Mesenteric fat pad (tissue), 1 donor: ENCODE data around the gene YTHDF1. TPM values are rescaled to one million over a fixed set of nuclear protein-coding genes. Genes with fewer than 3 reads are reported as not detected.
"Not testable (repeated sequence)": the region's sequence is repeated elsewhere in the genome, so short reads cannot be mapped to it uniquely, and the experiment has no call there.

Source experiments
- DNase-seq: peaks from one replicate; pipeline ENCODE4 v3.0.0-alpha.2; 2020; ENCODE audit warnings: low spot score
- microRNA-seq: library from miRNA; unstranded; fragments of <30 nt; microRNA quantifications from one replicate; pipeline ENCODE4 v1.2.0, GENCODE V29; 2020; ENCODE audit warnings: borderline number of aligned reads
- total RNA-seq: library from RNA; stranded (reverse); fragmentation: NEBNext Ultra II Directional; extraction: Animal tissue kit (Norgen Biotek cat#: 25700); gene quantifications from one replicate; pipeline ENCODE4 v1.2.1, GENCODE V29; 2021
- donor health status: DM: yes; HTN: yes; CAD: no.

The YTHDF1 gene
- total RNA-seq, 1 donor from 2014 or later: 33.6 TPM

DNA sequence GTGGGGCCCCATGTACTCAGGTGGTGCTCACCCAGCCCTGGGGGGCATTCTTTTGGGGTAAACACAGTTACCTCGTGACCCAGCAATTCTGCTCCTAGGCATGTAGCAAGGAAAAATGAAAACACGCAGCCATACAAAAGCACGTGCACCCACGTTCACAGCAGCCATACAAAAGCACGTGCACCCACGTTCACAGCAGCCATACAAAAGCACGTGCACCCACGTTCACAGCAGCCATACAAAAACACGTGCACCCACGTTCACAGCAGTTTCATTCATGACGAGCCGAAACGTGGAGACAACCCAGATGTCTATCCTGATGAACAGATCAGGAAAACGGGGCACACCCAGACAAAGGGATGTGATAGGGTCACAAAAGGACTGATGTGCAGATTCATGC is 57.1 kb downstream of the YTHDF1 start:
- DNase-seq: no peak

DNA sequence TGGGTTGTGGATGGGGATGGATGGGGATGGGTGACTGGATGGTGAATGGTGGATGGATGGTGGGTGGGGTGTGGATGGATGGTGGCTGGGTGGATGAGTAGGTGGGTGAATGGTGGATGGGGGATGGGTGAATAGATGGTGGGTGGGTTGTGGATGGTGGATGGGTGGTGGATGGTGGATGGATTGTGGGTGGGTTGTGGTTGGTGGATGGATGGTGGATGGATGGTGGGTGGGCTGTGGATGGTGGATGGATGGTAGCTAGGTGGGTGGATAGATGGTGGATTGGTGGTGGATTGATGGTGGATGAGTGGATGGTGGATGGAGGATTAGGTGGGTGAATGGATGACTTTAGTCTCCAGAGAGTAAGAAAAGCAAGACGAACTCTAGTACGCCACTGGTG is 57.6 kb downstream of the YTHDF1 start:
- DNase-seq: no peak

DNA sequence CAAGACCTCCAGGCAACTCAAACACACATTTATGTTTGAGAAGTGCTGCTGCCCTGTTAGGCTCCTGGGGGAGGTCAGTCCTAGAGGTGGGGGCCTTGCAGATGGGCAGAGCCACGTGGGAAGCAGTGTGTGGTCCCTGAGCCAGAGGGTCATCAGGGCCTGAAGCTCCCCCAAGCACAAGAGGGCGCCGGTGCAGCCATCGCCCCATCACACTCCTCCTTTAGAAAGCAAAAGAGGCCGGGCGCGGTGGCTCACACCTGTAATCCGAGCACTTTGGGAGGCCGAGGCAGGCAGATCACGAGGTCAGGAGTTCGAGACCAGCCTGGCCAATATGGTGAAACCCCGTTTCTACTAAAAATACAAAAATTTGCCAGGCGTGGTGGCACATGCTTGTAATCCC is 58.5 kb downstream of the YTHDF1 start:
- DNase-seq: not testable (repeated sequence)

DNA sequence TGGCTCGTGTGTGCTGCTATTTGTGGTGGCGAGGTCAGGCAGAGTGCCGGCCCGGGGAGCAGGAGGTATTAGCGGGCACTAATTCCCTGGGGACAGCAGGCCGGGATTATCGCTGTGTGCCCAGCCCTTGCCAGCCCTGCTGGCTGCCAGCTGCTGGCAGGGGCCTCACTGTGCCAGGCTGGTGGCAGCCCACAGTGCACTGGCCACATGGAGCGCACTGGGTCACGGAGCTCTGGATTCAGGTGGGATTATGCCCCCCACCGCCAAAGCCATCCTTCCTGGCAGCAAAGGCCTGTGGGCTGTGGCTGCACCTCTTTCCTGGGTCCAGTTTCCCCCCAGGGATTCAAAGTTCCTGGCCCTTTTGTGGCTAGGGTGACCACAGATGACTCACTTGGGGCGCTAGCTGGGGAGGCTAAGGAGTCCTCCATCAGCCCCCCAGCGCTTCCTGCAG is 59.7 kb downstream of the YTHDF1 start:
- no peak for DNase-seq

DNA sequence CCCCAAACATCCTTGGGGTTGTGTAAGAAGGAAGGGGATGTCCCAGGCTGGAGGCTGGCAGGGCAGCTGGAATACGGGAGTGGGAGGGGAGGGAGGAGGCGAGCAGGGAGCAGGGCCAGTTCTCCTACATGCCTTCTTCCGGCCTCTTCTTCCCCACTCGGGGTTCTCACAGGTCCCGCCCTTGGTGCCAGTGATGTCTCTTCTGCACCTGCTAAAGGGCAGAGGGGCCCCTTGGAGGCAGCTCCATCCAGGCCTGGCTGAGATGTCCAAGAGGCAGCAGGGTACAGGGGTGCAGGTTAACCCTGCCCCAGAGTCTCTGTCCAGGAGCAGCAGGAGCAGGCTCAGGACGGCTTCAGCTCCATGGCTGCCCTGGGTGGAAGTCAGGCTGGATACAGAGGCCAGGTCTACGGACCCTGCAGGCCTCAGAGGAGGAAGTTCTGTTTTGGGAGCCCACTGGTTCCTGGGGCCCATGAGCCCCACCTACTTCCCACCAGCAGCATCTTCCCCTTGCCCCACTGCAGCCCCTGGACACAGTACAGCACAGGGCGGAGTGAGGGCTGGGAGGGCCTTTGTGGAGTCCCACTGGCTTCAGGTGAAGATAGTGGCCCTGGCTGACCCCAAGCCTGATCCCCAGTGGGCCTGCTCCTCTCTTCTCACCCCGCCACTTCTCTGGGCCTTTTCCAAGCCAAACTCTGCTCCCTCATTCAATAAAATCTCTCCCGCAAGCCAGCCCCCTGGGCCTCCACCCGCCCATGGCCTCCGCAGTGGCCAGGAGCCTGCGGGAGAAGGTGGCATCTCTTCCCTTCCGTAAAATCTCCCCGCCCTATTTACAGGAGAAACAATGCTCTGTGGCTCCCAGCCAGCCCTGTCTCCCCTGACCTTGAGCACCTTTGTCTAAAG is 60.4 kb downstream of the YTHDF1 start:
- no peak for DNase-seq

DNA sequence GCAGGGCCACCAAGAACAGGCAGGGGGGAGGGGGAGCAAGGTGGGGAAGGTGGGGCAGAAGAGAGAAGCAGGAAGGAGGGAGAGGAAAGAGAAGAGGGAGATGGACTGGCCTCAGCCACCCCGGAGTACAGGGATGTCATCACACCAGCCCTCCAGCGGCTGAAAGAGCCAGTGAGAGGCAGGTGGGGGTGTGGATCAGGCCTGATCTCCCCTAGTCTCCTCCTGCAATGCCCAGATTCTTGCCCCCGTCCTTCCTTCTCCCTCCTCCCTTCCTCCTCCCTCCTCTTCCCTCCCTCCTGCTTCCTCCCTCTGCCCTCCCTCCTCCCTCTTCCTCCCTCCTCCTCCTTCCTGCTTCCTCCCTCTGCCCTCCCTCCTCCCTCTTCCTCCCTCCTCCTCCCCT is 61.5 kb downstream of the YTHDF1 start:
- no peak for DNase-seq

DNA sequence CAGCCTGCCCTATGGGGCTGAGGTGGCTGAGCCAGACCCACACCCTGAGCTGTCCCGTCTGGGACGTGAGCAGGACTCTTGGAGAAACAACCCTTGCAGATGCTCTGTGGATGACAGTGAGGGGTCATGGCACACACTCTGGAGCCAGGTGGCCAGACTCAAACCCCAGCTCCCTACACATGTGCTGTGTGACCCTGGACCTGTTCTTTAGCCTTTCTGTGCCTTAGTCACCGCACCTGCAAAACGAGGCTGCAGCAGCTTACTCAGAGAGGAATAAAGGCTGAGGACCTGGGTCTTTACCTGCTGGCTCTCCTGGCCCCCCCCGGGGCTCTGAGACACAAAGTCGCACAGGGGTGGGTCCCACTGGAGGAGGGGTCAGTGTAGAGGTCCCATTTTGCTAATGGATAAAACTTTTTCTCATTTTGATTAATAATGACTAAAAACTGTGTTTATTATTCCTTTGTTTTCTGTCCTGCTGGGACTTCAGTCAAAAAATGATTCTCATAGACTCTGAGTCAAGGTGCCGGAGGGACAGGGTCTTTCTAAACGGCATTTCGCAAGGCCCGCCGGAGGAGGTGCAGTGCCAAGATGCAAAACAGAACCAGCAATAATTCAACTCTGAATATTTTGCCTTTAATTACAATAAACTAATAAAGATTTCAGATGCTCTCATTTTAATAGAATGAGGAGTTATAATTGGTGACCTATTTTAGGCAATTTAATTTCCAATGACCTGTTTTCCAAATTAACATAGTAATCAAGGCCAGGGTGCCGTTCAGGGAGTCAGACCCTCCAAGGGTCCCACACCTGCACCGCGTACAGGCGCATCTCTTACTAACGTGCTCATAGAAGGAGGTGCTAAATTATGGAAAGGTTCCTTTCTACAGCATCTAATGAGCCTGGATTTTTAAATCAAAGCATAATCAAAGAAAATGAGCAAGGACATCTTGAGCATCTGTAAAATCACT is 62.4 kb downstream of the YTHDF1 start:
- DNase-seq: no peak

DNA sequence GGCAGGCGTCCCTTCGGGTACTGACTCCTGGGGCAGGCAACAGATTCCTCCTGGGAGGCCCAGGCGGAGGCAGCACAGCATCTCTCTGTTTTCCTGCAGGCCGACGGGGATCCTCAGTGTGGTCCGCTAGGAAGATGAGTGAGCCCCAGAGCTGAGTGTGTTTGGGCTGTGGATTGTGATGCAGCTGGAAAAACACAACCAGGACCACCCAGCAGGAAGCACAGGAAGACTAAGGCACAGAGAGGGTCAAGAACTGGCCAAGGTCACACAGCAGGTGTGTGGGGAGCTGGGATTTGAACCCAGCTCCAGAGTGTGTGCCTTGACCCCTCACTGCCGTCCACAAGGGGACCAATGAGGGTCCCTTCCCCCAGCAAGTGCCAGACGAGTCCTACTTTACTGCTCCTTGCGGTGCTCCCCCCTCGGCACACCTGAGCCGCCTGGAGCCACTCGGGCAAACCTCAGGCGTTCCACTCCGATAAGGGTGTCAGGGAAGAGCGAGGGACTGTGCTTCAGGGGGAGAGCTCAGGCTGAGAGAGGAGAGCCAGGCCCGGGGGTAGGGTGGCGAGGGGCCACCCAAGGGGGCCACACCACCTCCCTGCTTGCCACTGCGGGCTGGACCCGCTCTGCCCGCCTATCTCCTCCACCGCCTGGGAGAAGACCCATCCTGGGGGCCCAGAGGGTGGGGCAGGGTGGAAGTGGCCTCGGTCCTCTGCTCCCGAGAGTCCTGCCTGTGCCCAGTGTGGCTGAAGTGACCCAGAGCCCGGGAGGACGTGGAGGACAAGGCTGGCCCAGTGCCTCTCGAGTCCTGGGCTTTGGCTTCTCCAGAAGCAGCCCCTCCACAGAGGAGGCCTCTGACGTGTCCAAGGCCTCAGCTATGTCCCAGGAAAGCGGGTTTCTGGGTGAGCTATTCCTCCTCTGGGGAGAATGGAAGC is 63.3 kb downstream of the YTHDF1 start:
- DNase-seq: no peak

DNA sequence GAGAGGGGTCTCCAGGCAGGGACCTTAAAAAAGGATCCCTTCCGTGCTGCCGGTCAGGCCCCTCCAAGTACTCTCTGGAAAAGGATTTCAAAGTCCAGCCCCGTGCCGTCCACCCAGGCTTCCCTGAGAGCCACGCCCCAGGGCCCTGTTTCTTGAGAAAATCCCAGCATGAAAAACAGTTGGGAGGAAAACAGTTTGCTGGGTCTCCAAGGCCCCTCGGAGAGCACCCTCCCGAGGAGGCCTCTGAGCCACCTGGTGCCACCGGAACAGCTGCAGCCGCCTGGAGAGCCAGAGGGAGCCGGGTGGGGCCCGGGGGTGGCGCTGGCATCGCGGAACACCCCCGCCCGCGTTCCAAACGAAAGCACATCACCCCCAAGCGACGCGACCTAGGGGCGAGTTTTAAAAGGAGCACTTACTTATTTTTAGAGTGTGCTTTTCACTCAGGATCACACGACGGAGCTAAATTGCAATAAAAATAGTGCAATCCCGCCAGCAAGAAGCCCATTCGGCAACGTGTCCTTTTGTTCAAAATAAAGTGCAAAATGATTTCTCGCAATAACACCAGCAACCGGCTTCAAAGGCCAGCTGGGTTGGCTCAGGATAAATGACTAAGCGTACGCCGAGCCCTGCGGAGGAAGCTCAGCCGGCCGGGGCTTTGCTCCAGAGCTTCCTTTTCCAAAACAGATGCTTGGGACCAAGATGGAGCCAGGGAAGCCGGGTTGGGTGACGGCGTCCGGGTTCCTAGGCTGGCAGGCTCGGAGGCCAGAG is 64.2 kb downstream of the YTHDF1 start:
- no peak for DNase-seq

DNA sequence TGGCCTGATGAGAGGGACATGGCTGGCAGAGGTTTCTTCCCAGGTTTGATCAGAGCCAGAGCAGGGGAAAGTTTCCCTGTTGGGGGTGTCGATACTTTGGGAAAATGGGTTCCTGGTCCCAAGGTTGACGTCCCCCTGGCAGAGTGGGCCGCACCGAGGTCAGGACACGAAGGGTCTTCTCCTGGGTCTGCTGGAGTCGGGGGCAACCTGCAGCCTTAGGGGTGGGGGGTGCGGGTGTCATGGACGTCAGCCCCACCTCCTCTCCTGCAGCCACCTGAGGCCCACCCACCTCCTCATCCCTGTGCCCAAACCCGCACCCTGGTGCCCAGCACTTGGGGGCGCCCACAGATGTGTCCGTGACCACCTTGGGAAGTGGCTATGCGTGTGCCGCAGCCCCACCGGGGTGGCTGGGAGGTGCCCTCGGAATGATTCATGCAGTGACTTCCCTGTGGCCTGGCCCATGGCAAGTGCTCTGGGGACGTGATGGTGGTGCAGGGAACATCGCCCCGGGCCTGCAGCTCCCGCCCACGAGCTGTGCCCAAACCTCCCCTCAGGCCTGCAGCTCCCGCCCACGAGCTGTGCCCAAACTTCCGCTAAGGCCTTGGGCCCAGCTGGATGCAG is 64.9 kb downstream of the YTHDF1 start:
- DNase-seq: no peak

DNA sequence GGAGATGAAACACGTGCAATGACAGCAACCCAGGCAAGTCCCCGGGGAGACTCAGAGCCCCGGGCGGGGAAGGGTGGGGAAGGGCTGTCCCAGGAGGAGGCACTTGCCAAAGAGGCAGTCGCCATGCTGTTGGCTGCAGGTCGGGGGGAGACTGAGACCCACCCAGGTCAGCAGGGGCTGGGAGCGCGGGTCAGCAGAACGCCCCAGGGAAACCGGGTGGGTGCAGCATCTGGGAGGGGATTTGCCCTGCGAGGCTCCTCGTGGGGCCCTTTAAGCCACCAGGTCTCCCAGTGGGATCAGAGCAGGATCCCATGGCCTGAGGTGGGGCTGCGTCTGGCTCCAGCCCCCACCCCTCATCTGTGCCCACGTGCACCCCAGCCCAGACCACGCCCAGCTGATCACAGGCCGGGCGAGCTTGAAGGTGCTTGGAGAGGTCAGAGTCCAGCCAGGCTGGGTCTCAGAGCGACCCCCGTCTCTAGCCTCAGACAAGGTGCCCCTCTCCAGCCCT is 65.5 kb downstream of the YTHDF1 start:
- no peak for DNase-seq

DNA sequence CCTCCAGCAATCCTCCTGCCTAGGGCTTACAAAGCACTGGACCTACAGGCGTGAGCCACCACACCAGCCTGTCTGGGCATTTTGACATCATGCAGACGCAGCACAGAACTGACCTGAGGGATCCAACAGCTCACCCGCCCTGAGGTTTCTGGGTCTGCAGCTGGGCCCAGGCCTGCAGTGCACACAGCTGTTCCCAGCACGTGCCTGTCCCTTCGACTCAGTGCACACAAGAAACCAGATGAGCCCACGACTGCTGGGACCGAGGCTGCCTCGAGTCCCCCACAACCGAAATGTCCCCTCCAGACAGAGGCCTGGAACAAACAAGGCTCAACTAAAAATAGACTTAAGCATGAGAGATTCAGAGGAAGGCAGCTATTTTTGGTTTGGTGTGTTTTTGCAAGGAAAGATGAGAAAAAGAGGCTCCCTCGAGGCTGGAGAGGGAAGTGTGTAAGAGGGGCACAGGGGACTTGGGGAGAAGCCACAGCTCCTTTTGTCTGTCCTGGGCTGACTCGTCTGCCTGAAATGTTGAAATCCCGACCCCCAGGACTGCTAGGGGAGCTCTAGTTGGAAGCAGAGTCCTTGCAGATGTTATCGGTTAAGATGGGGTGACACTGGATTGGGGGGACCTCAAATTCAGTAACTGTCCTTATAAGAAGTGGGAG is 66.3 kb downstream of the YTHDF1 start:
- no peak for DNase-seq

DNA sequence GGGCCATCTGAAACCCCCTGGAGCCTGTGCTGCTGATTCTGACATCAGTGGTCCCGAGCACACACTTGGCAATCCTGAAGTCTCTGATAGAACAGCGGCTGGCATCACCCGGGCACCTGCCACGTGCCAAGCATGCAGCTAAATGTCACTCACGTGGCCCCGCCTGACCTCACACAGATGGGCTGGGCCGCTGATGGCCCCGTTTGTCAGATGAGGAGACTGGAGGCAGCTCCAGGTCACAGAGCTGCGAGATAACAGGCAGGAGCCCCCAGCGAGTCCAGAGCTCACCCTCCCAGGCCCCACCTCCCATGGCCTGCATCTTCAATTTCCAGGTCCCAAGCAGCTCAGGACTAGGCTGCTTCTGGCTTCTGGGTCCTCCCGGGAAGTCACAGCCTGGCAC is 67.2 kb downstream of the YTHDF1 start:
- no peak for DNase-seq

DNA sequence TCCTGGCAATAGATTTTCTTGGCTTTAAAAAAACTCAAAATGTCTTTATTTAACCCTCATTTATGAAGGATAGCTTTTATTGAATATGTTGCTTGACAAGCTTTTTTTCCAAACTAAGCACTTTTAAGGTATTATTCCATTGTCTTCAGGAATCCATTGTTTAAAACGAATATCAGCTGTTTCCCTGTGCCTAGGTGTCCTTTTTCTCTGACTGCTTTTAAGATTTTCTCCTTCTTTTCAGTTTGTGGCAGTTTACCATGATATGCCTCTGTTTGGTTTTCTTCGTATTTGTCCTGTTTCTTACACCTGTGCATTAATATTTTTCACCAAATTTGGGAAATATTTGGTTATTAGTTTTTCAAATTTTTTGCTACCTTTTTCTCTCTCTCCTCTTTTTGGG is 68.4 kb downstream of the YTHDF1 start:
- no peak for DNase-seq

Small RNA genes within 50 kb of the gene (microRNA-seq; reads per million reads assigned to microRNA genes)
- gene MIR124-3 (not detected), gene MIR3196 (not detected)

Other genes starting within 250 kb of the YTHDF1 start
- not detected for gene BHLHE23, start 209.2 kb downstream of the YTHDF1 start, total RNA-seq
- gene BIRC7, start 19.8 kb upstream of the YTHDF1 start, total RNA-seq: 0.35 TPM
- not detected for gene NKAIN4, start 38.3 kb upstream of the YTHDF1 start, total RNA-seq
- gene ARFGAP1, start 56.7 kb upstream of the YTHDF1 start, total RNA-seq: 60.8 TPM
- gene COL20A1, start 77.1 kb upstream of the YTHDF1 start, total RNA-seq: not detected
- gene CHRNA4, start 145.2 kb upstream of the YTHDF1 start, total RNA-seq: not detected